GM10847 (cell line): ENCODE results near the gene TMEM156.

Experiments
- POLR2A ChIP-seq: IDR thresholded peaks from 2 replicates; pipeline ENCODE4 v1.6.1; 2011; ENCODE audit not compliant: insufficient read length; ENCODE audit errors: extremely low read depth

Gene TMEM156

GRCh38 chr4:39032218-39033085 is at the start of gene TMEM156:
Gene TMEM156, minus strand, starts transcription at chr4:39032409. Its CDS starts 96 bp downstream, at chr4:39032313.
- no peak for TF ChIP-seq POLR2A

- TF ChIP-seq POLR2A, result no peak
These were observed 46.6 kb upstream of the TMEM156 start for GRCh38 chr4:39078829-39079228.

GRCh38 chr4:39068907-39069306 is 36.7 kb upstream of the TMEM156 start:
- no peak for TF ChIP-seq POLR2A

GRCh38 chr4:39067451-39067850 is 35.2 kb upstream of the TMEM156 start:
- no peak for TF ChIP-seq POLR2A

GRCh38 chr4:39067031-39067430 is 34.8 kb upstream of the TMEM156 start:
- TF ChIP-seq POLR2A, result no peak

- TF ChIP-seq POLR2A, result no peak
These were observed 34.2 kb upstream of the TMEM156 start for GRCh38 chr4:39066371-39066770.

GRCh38 chr4:39063430-39063829 is 31.2 kb upstream of the TMEM156 start:
- no peak for TF ChIP-seq POLR2A

- TF ChIP-seq POLR2A, result no peak
These were observed 30.5 kb upstream of the TMEM156 start for GRCh38 chr4:39062770-39063097.

GRCh38 chr4:39062094-39062769 is 30.0 kb upstream of the TMEM156 start, which contains the start of gene KLHL5:
Gene KLHL5, plus strand, starts transcription at chr4:39062232. Its CDS starts 421 bp downstream, at chr4:39062653.
- no peak for TF ChIP-seq POLR2A

- TF ChIP-seq POLR2A, result no peak
These were observed 29.2 kb upstream of the TMEM156 start for GRCh38 chr4:39061457-39061856.

- no peak for TF ChIP-seq POLR2A
These were observed 23.8 kb upstream of the TMEM156 start for GRCh38 chr4:39056023-39056422.

- TF ChIP-seq POLR2A, result no peak
These were observed 22.3 kb upstream of the TMEM156 start for GRCh38 chr4:39054497-39054896.

GRCh38 chr4:39053983-39054382 is 21.8 kb upstream of the TMEM156 start:
- TF ChIP-seq POLR2A, result no peak

- TF ChIP-seq POLR2A, result no peak
These were observed 19.3 kb upstream of the TMEM156 start for GRCh38 chr4:39051492-39051891.

GRCh38 chr4:39050590-39050989 is 18.4 kb upstream of the TMEM156 start:
- TF ChIP-seq POLR2A, result no peak

- TF ChIP-seq POLR2A, result no peak
These were observed 16.1 kb upstream of the TMEM156 start for GRCh38 chr4:39048311-39048710.

- TF ChIP-seq POLR2A, result no peak
These were observed 15.5 kb upstream of the TMEM156 start for GRCh38 chr4:39047681-39048080.

GRCh38 chr4:39046249-39046648 is 14.0 kb upstream of the TMEM156 start:
- TF ChIP-seq POLR2A, result no peak
